Activated CD8-positive, alpha-beta T cell treated with anti-CD3 and anti-CD28 coated beads for 36 hours (primary cell): Measurements from ENCODE around the gene ARHGAP22. TPM values are rescaled to one million over a fixed set of nuclear protein-coding genes. Genes with fewer than 3 reads are reported as not detected.

ENCODE experiments used
- ATAC-seq: fragments of 200-7000 bp; cut with Tn5 transposase; one replicate; pipeline ENCODE4 v1.10.0; 2021; ENCODE audit warnings: mild to moderate bottlenecking, moderate library complexity
- CTCF ChIA-PET: fragments of 350-600 bp; sonication (Branson Sonifier 250); formaldehyde crosslinking; loops from one replicate; lab custom pipeline; 2021; ENCODE audit warnings: antibody characterized with exemption; lab: Charles Lee
- POLR2A ChIA-PET: fragments of 350-600 bp; sonication (Branson Sonifier 250); formaldehyde crosslinking; loops from one replicate; lab custom pipeline; 2021; ENCODE audit warnings: antibody characterized with exemption; lab: Charles Lee
- DNase-seq: peaks from one replicate; pipeline ENCODE4 v3.0.0-alpha.2; 2020
- H3K27ac Mint-ChIP-seq: one replicate; pipeline ENCODE4 v1.8.0; 2021; ENCODE audit warnings: mild to moderate bottlenecking, mixed read lengths
- H3K27me3 Mint-ChIP-seq: one replicate; pipeline ENCODE4 v1.8.0; 2021; ENCODE audit warnings: mixed read lengths
- H3K36me3 Mint-ChIP-seq: one replicate; pipeline ENCODE4 v1.8.0; 2021; ENCODE audit warnings: low read depth, mixed read lengths
- H3K4me1 Mint-ChIP-seq: one replicate; pipeline ENCODE4 v1.8.0; 2021; ENCODE audit warnings: low read depth, mixed read lengths
- H3K4me3 Mint-ChIP-seq: one replicate; pipeline ENCODE4 v1.8.0; 2021; ENCODE audit warnings: mild to moderate bottlenecking, moderate library complexity, mixed read lengths
- H3K9me3 Mint-ChIP-seq: one replicate; pipeline ENCODE4 v1.8.0; 2021; ENCODE audit warnings: mixed read lengths
- intact Hi-C: fragments of 100-400 bp; cut with micrococcal nuclease; formaldehyde crosslinking; loops from one replicate; pipeline ENCODE4 v1.10.0; 2022
- total RNA-seq, 2 experiments: library from RNA; stranded (reverse); gene quantifications; one replicate each; pipeline ENCODE4 v1.2.3, GENCODE V29; 2021
- TF ChIP-seq, protein P1 (sequence below): fragments of 200-600 bp; IDR thresholded peaks from one replicate; pipeline ENCODE4 v1.8.0; 2022; ENCODE audit warnings: antibody characterized with exemption, mild to moderate bottlenecking

ARHGAP22 gene
- total RNA-seq, 2 experiments from 2014 or later, result not detected

DNA sequence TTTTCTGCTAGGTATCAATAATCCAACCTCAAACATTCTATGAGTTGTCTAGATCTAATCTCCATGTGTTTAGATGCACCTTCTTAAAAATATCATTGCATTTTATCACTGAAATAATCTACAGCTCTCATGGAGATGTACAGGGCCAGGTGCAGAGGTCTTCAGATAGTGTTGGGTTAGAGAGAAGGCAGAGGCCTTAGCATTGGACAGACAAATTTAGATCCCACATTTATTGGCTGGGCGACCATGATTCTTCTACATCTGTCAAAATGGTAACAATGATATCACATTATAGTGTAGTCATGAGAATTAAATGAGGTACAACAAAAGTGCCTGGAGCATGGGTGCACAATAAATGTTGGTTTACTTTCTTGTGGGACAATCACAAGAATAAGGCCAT lies 3.1 kb downstream of the ARHGAP22 start:
- Mint-ChIP-seq H3K27me3 (peaks cover 22% of the 10 kb centered on the region), H3K4me1 (peaks cover 2% of the 10 kb centered on the region), H3K36me3 (no peaks in the 10 kb centered on the region), H3K9me3 (no peaks in the 10 kb centered on the region), H3K4me3 (no peak overlapping the region), H3K27ac (no peak overlapping the region)
- TF ChIP-seq, protein P1, sequence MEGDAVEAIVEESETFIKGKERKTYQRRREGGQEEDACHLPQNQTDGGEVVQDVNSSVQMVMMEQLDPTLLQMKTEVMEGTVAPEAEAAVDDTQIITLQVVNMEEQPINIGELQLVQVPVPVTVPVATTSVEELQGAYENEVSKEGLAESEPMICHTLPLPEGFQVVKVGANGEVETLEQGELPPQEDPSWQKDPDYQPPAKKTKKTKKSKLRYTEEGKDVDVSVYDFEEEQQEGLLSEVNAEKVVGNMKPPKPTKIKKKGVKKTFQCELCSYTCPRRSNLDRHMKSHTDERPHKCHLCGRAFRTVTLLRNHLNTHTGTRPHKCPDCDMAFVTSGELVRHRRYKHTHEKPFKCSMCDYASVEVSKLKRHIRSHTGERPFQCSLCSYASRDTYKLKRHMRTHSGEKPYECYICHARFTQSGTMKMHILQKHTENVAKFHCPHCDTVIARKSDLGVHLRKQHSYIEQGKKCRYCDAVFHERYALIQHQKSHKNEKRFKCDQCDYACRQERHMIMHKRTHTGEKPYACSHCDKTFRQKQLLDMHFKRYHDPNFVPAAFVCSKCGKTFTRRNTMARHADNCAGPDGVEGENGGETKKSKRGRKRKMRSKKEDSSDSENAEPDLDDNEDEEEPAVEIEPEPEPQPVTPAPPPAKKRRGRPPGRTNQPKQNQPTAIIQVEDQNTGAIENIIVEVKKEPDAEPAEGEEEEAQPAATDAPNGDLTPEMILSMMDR, result no peak
- no peak for DNase-seq
- POLR2A ChIA-PET, result no interaction called here
- intact Hi-C loops, result no loop called here
- no peak for ATAC-seq
- CTCF ChIA-PET, result interaction anchor here (1.1 to 1.8 kb wide), 2 partner anchors 13 to 55 kb away, joined by 6 to 9 read pairs; no protein-coding TSS in a partner anchor

DNA sequence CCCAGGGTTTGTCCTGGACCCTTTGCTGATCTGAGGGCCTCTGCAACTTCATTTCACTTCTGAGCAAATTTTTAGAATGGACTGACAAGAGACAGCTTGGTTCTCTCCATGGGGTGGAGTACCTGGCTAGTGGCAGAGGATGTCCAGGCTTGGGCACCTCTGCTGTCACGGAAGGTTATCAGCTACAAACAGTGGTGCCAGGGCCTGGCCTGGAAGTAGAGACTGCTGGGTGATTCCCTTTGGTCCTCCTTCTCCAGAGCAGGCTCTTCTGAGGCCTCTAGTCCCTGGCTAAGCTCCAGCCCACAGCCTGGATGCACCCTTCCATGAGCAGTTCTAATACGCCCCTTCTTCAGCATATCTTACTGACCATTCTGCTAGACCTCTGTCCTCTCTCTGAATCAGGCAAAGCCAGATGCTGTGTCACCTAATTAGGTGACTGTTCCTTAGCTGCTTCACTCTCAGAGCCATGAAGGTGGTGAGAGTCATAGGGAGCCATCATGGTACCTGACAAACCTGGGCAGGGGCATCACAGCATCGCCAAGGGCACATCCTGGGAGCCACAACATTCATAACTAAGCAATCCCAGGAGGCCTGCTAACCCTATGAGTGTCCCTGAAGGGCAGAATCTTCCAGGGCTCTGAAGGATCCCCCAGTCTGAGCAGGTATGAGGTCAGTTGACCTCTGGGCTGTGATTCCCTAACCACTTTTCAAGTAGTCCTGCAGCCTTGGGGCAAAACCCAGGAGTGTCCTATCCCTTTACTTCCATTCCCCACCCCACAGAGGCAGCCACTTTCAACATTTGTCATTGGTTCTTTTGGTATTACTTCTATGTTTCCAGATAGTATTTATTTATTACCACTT lies 4.0 kb downstream of the ARHGAP22 start:
- TF ChIP-seq, protein P1, result no peak
- DNase-seq (no peak), ATAC-seq (no peak)
- Mint-ChIP-seq H3K4me1 (peaks cover 2% of the 10 kb centered on the region), H3K27ac (no peak overlapping the region), H3K36me3 (no peaks in the 10 kb centered on the region), H3K4me3 (no peak overlapping the region), H3K27me3 (peaks cover 16% of the 10 kb centered on the region), H3K9me3 (no peaks in the 10 kb centered on the region)
- POLR2A ChIA-PET, result no interaction called here
- CTCF ChIA-PET, result interaction anchor here (1.8 kb wide), 1 partner anchor 56 kb away, joined by 9 read pairs; no protein-coding TSS in a partner anchor
- intact Hi-C loops, result no loop called here

DNA sequence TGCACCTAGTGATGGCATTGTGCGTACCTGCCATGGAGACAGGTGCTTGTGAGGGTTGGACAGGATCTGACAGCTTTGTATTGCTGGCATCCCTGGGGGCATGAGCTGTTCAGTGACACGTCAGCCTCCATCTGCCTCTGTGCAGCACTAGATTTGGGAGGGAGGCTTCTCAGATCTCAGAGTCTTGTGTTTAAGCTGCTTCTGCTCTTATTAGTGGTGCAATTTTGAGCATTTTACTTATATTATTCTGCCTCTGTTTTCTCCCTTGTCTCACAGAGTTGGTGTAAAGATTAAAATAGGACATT lies 5.1 kb downstream of the ARHGAP22 start:
- H3K27ac Mint-ChIP-seq, result no peak overlapping the region
- ATAC-seq (no peak), DNase-seq (no peak)
- CTCF ChIA-PET, result no interaction called here
- H3K4me1 Mint-ChIP-seq, result no peaks in the 10 kb centered on the region
- H3K4me3 Mint-ChIP-seq, result no peak overlapping the region
- no peaks in the 10 kb centered on the region for H3K9me3 Mint-ChIP-seq
- POLR2A ChIA-PET, result no interaction called here
- H3K36me3 Mint-ChIP-seq, result no peaks in the 10 kb centered on the region
- intact Hi-C loops, result no loop called here
- TF ChIP-seq, protein P1, result no peak
- H3K27me3 Mint-ChIP-seq, result peaks cover 10% of the 10 kb centered on the region

DNA sequence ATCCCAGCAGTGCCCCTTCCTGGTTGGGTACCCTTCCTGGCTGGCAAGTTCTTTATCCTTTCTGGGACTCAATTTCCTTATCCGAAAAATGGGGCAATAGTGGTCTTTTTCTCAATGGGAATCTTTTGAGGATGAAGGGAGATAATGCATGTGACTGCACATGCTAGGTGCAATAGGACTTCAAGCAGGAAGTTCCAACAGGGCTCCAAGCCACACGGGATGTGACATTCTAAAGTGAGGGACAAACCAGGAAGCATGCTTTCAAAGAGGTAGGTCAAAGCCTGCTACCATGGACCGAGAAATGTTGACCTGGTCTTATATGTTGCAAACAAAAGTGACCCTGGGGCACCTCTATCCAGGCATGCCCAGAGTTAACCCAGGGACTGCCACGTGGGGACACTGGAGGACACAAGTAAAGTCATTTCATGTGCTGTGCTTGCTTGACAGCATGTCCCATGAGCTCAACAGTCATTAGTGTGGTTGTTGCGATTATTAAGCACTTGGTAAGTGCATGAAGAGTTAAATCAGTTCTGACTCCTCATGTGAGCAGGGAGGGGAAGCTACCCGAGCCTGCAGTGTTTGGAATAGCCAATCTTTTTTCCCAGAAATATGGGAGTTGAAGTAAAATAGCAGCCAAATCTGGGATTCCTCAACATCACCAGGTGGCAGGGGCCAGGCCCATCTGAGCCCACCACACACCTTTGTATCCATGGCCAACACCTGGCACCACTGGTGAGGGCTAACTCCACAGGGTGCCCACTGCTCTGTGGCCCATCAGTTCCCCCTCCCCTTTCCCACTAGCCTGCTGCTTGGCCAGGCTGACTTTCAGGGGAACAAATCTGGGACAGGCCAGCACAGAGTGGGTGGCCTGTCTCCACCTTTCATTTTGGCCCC lies 5.7 kb downstream of the ARHGAP22 start:
- DNase-seq (no peak), ATAC-seq (no peak)
- POLR2A ChIA-PET, result no interaction called here

More for the DNA sequence above, 5.7 kb downstream of the ARHGAP22 start:
- no peaks in the 10 kb centered on the region for H3K4me1 Mint-ChIP-seq
- CTCF ChIA-PET, result interaction anchor here (0.7 kb wide), 1 partner anchor 59 kb away, joined by 3 read pairs; no protein-coding TSS in a partner anchor
- H3K27me3 Mint-ChIP-seq, result peaks cover 5% of the 10 kb centered on the region
- H3K4me3 Mint-ChIP-seq, result no peak overlapping the region
- no peaks in the 10 kb centered on the region for H3K36me3 Mint-ChIP-seq
- intact Hi-C loops, result no loop called here
- TF ChIP-seq, protein P1, result no peak
- no peaks in the 10 kb centered on the region for H3K9me3 Mint-ChIP-seq
- H3K27ac Mint-ChIP-seq, result no peak overlapping the region
